ENCODE results near the gene DOCK1.

GRCh38 chr10:127149501-127150081, 244.4 kb downstream of the DOCK1 start:
- no peak for TF ChIP-seq POLR2A (IDR thresholded peaks at IDR 0.05)
- TF ChIP-seq CTCF (IDR thresholded peaks at IDR 0.05): no peak
